Kidney (tissue), 14 donors: ENCODE results near the gene SDHAF2. TPM values are rescaled to one million over a fixed set of nuclear protein-coding genes. Genes with fewer than 3 reads are reported as not detected.

ENCODE experiments used
- DNase-seq, 5 donors: peaks; one replicate each; pipeline ENCODE4 v3.0.0-alpha.2; 2013 to 2020
- FAIRE-seq: peaks from 2 replicates; lab custom pipeline; 2012; peaks lifted over from hg19 to GRCh38; lab: Jason Lieb, UNC
- H3K27ac ChIP-seq, 2 donors: one replicate each; pipeline ENCODE4 v1.7.0; 2013; ENCODE audit warnings: low read depth in 2 of 2, low read length in 2 of 2, inconsistent platforms in 1 of 2
- H3K27me3 ChIP-seq: one replicate; pipeline ENCODE4 v1.7.1; 2013; ENCODE audit warnings: low read length, inconsistent platforms; ENCODE audit not compliant: control insufficient read depth, insufficient read depth
- H3K36me3 ChIP-seq, 3 donors: one replicate each; pipeline versions ENCODE4 v1.7.0 to v1.7.1; 2013; ENCODE audit warnings: low read length in 3 of 3, control low read depth in 1 of 3, inconsistent platforms in 1 of 3; ENCODE audit not compliant: insufficient read depth in 3 of 3, control insufficient read depth in 2 of 3
- H3K4me1 ChIP-seq, 3 donors: one replicate each; pipeline versions ENCODE4 v1.7.0 to v1.7.1; 2013; ENCODE audit warnings: low read length in 3 of 3, inconsistent platforms in 1 of 3, low read depth in 1 of 3; ENCODE audit not compliant: control insufficient read depth in 2 of 3, insufficient read depth in 2 of 3
- H3K4me3 ChIP-seq, 3 donors: one replicate each; pipeline versions ENCODE4 v1.7.0 to v1.8.1; 2013; ENCODE audit warnings: low read length in 3 of 3, control low read depth in 1 of 3, inconsistent platforms in 1 of 3
- H3K9ac ChIP-seq, 3 donors: one replicate each; pipeline versions ENCODE4 v1.7.0 to v1.7.1; 2013; ENCODE audit warnings: low read length in 3 of 3, control low read depth in 1 of 3, inconsistent platforms in 1 of 3
- H3K9me3 ChIP-seq, 3 donors: one replicate each; pipeline versions ENCODE4 v1.7.0 to v1.7.1; 2013; ENCODE audit warnings: low read length in 3 of 3, control low read depth in 1 of 3, inconsistent platforms in 1 of 3; ENCODE audit not compliant: control insufficient read depth in 2 of 3, insufficient read depth in 1 of 3
- intact Hi-C: fragments of 100-400 bp; cut with DNase I; formaldehyde crosslinking; loops from one replicate; pipeline ENCODE4 v1.11.1; 2022
- polyA plus RNA-seq: library from polyadenylated mRNA; stranded (reverse); fragments of 350-450 nt; fragmentation: Illumina TruSeq; extraction: RNeasy Lipid Tissue Mini Kit (QIAGEN cat#74804); gene quantifications from one replicate; pipeline ENCODE4 v1.2.3, GENCODE V29; 2014; ENCODE audit warnings: low read depth, low replicate concordance; ENCODE audit not compliant: insufficient read depth
- total RNA-seq: library from RNA; stranded (reverse); fragmentation: NEBNext Ultra II Directional; extraction: Animal tissue kit (Norgen Biotek cat#: 25700); gene quantifications from one replicate; pipeline ENCODE4 v1.2.1, GENCODE V29; 2021
- TF ChIP-seq, protein P1 (sequence below): IDR thresholded peaks from 3 replicates; pipeline ENCODE4 v1.5.1; 2012; ENCODE audit warnings: mild to moderate bottlenecking, moderate library complexity, borderline replicate concordance; ENCODE audit not compliant: insufficient read depth; ENCODE audit errors: extremely low read depth
- donor health status: control.
- donor health status: control.
- donor health status: control.
- donor health status: control.
- donor health status: control.
- donor health status: DM: yes; HTN: yes; CAD: no.
- donor health status: Normal renal cell carcinoma (clear cell type).

The SDHAF2 gene
- total and polyA plus RNA-seq, 2 donors from 2014 or later = 40.7 to 77.1 TPM

GRCh38 chr11:61486779-61487178 is 56.9 kb downstream of the SDHAF2 start:
- peaks cover 0 to 22% (median 19%) of the 10 kb centered on the region in 3 donors for H3K4me1 ChIP-seq
- no peak overlapping the region for H3K27ac ChIP-seq
- TF ChIP-seq, protein P1, sequence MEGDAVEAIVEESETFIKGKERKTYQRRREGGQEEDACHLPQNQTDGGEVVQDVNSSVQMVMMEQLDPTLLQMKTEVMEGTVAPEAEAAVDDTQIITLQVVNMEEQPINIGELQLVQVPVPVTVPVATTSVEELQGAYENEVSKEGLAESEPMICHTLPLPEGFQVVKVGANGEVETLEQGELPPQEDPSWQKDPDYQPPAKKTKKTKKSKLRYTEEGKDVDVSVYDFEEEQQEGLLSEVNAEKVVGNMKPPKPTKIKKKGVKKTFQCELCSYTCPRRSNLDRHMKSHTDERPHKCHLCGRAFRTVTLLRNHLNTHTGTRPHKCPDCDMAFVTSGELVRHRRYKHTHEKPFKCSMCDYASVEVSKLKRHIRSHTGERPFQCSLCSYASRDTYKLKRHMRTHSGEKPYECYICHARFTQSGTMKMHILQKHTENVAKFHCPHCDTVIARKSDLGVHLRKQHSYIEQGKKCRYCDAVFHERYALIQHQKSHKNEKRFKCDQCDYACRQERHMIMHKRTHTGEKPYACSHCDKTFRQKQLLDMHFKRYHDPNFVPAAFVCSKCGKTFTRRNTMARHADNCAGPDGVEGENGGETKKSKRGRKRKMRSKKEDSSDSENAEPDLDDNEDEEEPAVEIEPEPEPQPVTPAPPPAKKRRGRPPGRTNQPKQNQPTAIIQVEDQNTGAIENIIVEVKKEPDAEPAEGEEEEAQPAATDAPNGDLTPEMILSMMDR = no peak
- H3K36me3 ChIP-seq = no peaks in the 10 kb centered on the region
- no peaks in the 10 kb centered on the region for H3K9me3 ChIP-seq
- FAIRE-seq (no peak), DNase-seq (no peak)
- no peak overlapping the region for H3K9ac ChIP-seq
- no peaks in the 10 kb centered on the region for H3K27me3 ChIP-seq
- intact Hi-C loops = no loop called here
- no peak overlapping the region for H3K4me3 ChIP-seq

- H3K4me3 ChIP-seq = no peak overlapping the region
- H3K27me3 ChIP-seq = no peaks in the 10 kb centered on the region
- H3K9me3 ChIP-seq = no peaks in the 10 kb centered on the region
- intact Hi-C loops = no loop called here
- H3K4me1 ChIP-seq = peaks cover 0 to 22% (median 19%) of the 10 kb centered on the region in 3 donors
- TF ChIP-seq, protein P1 = no peak
- DNase-seq (no peak), FAIRE-seq (no peak)
- no peak overlapping the region for H3K27ac ChIP-seq
- no peaks in the 10 kb centered on the region for H3K36me3 ChIP-seq
- no peak overlapping the region for H3K9ac ChIP-seq
Measured at GRCh38 chr11:61487342-61488025, 57.6 kb downstream of the SDHAF2 start.

- no peaks in the 10 kb centered on the region for H3K27me3 ChIP-seq
- intact Hi-C loops = no loop called here
- DNase-seq = peak; percentile 79 to 93 (median 85)
- TF ChIP-seq, protein P1 = no peak
- no peak for FAIRE-seq
- H3K27ac ChIP-seq = peak overlapping the region; percentile 68 to 81
- H3K4me1 ChIP-seq = peaks cover 0 to 22% (median 19%) of the 10 kb centered on the region in 3 donors
- peak overlapping the region in 1 of 3 donors; percentile 47 for H3K9ac ChIP-seq
- H3K4me3 ChIP-seq = peak overlapping the region; percentile 30 to 57 (median 52)
- H3K9me3 ChIP-seq = no peaks in the 10 kb centered on the region
- no peaks in the 10 kb centered on the region for H3K36me3 ChIP-seq
Measured at GRCh38 chr11:61488651-61489291, 58.8 kb downstream of the SDHAF2 start.
